GM12891 (cell line): ENCODE measurements around the gene MEPCE.

Source experiments
- DNase-seq: peaks from one replicate; pipeline ENCODE4 v3.0.0; 2011; ENCODE audit warnings: low spot score; ENCODE audit not compliant: insufficient read length
- FAIRE-seq: peaks from 2 replicates; lab custom pipeline; 2011; peaks lifted over from hg19 to GRCh38; lab: Jason Lieb, UNC
- PAX5 ChIP-seq: IDR thresholded peaks from 2 replicates; pipeline ENCODE4 v1.6.1; 2011; ENCODE audit warnings: low read length, moderate library complexity, mild to moderate bottlenecking; ENCODE audit not compliant: insufficient read depth, severe bottlenecking
- POLR2A ChIP-seq: IDR thresholded peaks from 2 replicates; pipeline ENCODE4 v1.6.1; 2011; ENCODE audit warnings: low read depth, low read length, control low read depth
- POLR2AphosphoS5 ChIP-seq: IDR thresholded peaks from 2 replicates; pipeline ENCODE4 v1.6.1; 2011; ENCODE audit warnings: low read depth, low read length, control low read depth
- POU2F2 ChIP-seq: IDR thresholded peaks from 2 replicates; pipeline ENCODE4 v1.6.1; 2011; ENCODE audit warnings: low read depth, mild to moderate bottlenecking, control low read depth, low read length, moderate library complexity
- SPI1 ChIP-seq: IDR thresholded peaks from 2 replicates; pipeline ENCODE4 v1.6.1; 2011; ENCODE audit warnings: low read depth, low read length, control low read depth
- TAF1 ChIP-seq: IDR thresholded peaks from 2 replicates; pipeline ENCODE4 v1.6.1; 2011; ENCODE audit warnings: low read depth, low read length, control low read depth

The MEPCE gene

GRCh38 chr7:100472121-100472851 lies 42.7 kb downstream of the MEPCE start:
- FAIRE-seq (no peak), DNase-seq (no peak)
- TF ChIP-seq PAX5 (no peak), SPI1 (no peak), POU2F2 (no peak), POLR2A (no peak), POLR2AphosphoS5 (no peak), TAF1 (no peak)

GRCh38 chr7:100472854-100473499 lies 43.3 kb downstream of the MEPCE start:
- FAIRE-seq, result no peak
- TF ChIP-seq POLR2A, result no peak
- TF ChIP-seq TAF1, result no peak
- no peak for TF ChIP-seq PAX5
- TF ChIP-seq POLR2AphosphoS5, result no peak
- TF ChIP-seq SPI1, result no peak
- TF ChIP-seq POU2F2, result no peak
- DNase-seq, result no peak

GRCh38 chr7:100475549-100475948 lies 45.9 kb downstream of the MEPCE start:
- FAIRE-seq (no peak), DNase-seq (no peak)
- no peak for TF ChIP-seq TAF1
- TF ChIP-seq SPI1, result no peak; the same call in 1 of the 2 replicates
- no peak for TF ChIP-seq POLR2AphosphoS5
- TF ChIP-seq POU2F2, result no peak
- no peak for TF ChIP-seq PAX5
- no peak for TF ChIP-seq POLR2A

GRCh38 chr7:100476101-100476780 lies 46.6 kb downstream of the MEPCE start:
- no peak for DNase-seq
- no peak for FAIRE-seq
- TF ChIP-seq SPI1 (0 out of 2 replicates have a peak, but pooled peaks have one; percentile 8), POU2F2 (no peak)

GRCh38 chr7:100476903-100477870 lies 47.6 kb downstream of the MEPCE start:
- DNase-seq, result no peak

GRCh38 chr7:100477871-100478267 lies 48.2 kb downstream of the MEPCE start:
- TF ChIP-seq POU2F2 (no peak), PAX5 (no peak), POLR2AphosphoS5 (no peak)
- FAIRE-seq, result no peak
- DNase-seq, result no peak

More at GRCh38 chr7:100476903-100477870, 47.6 kb downstream of the MEPCE start:
- TF ChIP-seq SPI1, result no peak
- no peak for TF ChIP-seq POLR2A
- no peak for TF ChIP-seq POU2F2
- no peak for TF ChIP-seq TAF1
- no peak for TF ChIP-seq POLR2AphosphoS5
- TF ChIP-seq PAX5, result no peak
- FAIRE-seq, result no peak

GRCh38 chr7:100478958-100479660 lies 49.5 kb downstream of the MEPCE start, which contains the start of gene TSC22D4:
Gene TSC22D4, minus strand, starts transcription at chr7:100479214. Its CDS starts 1,176 bp downstream, at chr7:100478038.
- DNase-seq (peak; percentile 92), FAIRE-seq (peak; percentile 94)
- TF ChIP-seq SPI1, result peak; percentile 44
- no peak for TF ChIP-seq POU2F2
- peak; percentile 69; the same call in 1 of the 2 replicates for TF ChIP-seq POLR2A
- peak; percentile 74 for TF ChIP-seq POLR2AphosphoS5
- peak; percentile 32 for TF ChIP-seq TAF1
- TF ChIP-seq PAX5, result no peak

GRCh38 chr7:100481466-100481865 lies 51.8 kb downstream of the MEPCE start:
- DNase-seq (no peak), FAIRE-seq (no peak)
- no peak for TF ChIP-seq POLR2AphosphoS5
- TF ChIP-seq SPI1, result no peak
- no peak for TF ChIP-seq PAX5
- TF ChIP-seq TAF1, result no peak
- no peak for TF ChIP-seq POU2F2
- no peak for TF ChIP-seq POLR2A

GRCh38 chr7:100482728-100483089 lies 53.1 kb downstream of the MEPCE start:
- FAIRE-seq (no peak), DNase-seq (no peak)
- no peak for TF ChIP-seq SPI1
- no peak for TF ChIP-seq TAF1
- no peak for TF ChIP-seq POLR2A
- TF ChIP-seq POU2F2, result no peak
- TF ChIP-seq PAX5, result no peak
- TF ChIP-seq POLR2AphosphoS5, result no peak
